Stimulated activated memory B cell treated with anti-CD40 and anti-IgM and Interleukin-4, amounts not matched to agents 10 μg/mL and 1 μg/mL and 100 μg/mL, for 72 hours (primary cell): Measurements from ENCODE around the gene DOP1A.

Experiments used
- ATAC-seq: fragments of 150-1000 bp; cut with Tn5 transposase; 2 replicates; pipeline ENCODE4 v1.10.0; 2021
- H3K27ac Mint-ChIP-seq: one replicate; pipeline ENCODE4 v1.8.0; 2022; ENCODE audit warnings: mild to moderate bottlenecking, mixed read lengths
- H3K27me3 Mint-ChIP-seq: one replicate; pipeline ENCODE4 v1.8.0; 2022; ENCODE audit warnings: mixed read lengths
- H3K36me3 Mint-ChIP-seq: one replicate; pipeline ENCODE4 v1.8.0; 2022; ENCODE audit warnings: mixed read lengths
- H3K4me1 Mint-ChIP-seq: one replicate; pipeline ENCODE4 v1.8.0; 2022; ENCODE audit warnings: mixed read lengths
- H3K4me3 Mint-ChIP-seq: one replicate; pipeline ENCODE4 v1.8.0; 2022; ENCODE audit warnings: mild to moderate bottlenecking, moderate library complexity, mixed read lengths
- H3K9me3 Mint-ChIP-seq: one replicate; pipeline ENCODE4 v1.8.0; 2022; ENCODE audit warnings: mixed read lengths

The DOP1A gene

GRCh38 chr6:83062225-83062624 is 5.2 kb upstream of the DOP1A start:
- no peaks in the 10 kb centered on the region for H3K27me3 Mint-ChIP-seq
- peaks cover 38% of the 10 kb centered on the region for H3K4me1 Mint-ChIP-seq
- no peaks in the 10 kb centered on the region for H3K9me3 Mint-ChIP-seq
- no peak for ATAC-seq
- peaks cover 21% of the 10 kb centered on the region for H3K36me3 Mint-ChIP-seq
- H3K4me3 Mint-ChIP-seq: no peak overlapping the region
- H3K27ac Mint-ChIP-seq: no peak overlapping the region

- H3K36me3 Mint-ChIP-seq: peaks cover 5% of the 10 kb centered on the region
- peak within 1 kb of the TSS; percentile 90 for H3K4me3 Mint-ChIP-seq
- peaks cover 35% of the 10 kb centered on the region for H3K4me1 Mint-ChIP-seq
- H3K27me3 Mint-ChIP-seq: no peaks in the 10 kb centered on the region
- H3K9me3 Mint-ChIP-seq: no peaks in the 10 kb centered on the region
- peak within 1 kb of the TSS; percentile 83 for H3K27ac Mint-ChIP-seq
- ATAC-seq: peak; percentile 86
These were observed 1.8 kb upstream of the DOP1A start, which contains the start of gene UBE3D for GRCh38 chr6:83065511-83066192. Gene UBE3D (minus strand): TSS chr6:83065841. CDS start chr6:83065718, 123 bp downstream.

GRCh38 chr6:83068616-83069015 is 1.1 kb downstream of the DOP1A start:
- Mint-ChIP-seq H3K4me3 (peak overlapping the region; percentile 87), H3K27me3 (no peaks in the 10 kb centered on the region), H3K36me3 (no peaks in the 10 kb centered on the region), H3K9me3 (no peaks in the 10 kb centered on the region), H3K27ac (peak overlapping the region; percentile 90), H3K4me1 (peaks cover 37% of the 10 kb centered on the region)
- ATAC-seq: no peak

- peaks cover 27% of the 10 kb centered on the region for H3K4me1 Mint-ChIP-seq
- no peak for ATAC-seq
- no peaks in the 10 kb centered on the region for H3K27me3 Mint-ChIP-seq
- no peaks in the 10 kb centered on the region for H3K9me3 Mint-ChIP-seq
- H3K4me3 Mint-ChIP-seq: no peak overlapping the region
- H3K27ac Mint-ChIP-seq: no peak overlapping the region
- H3K36me3 Mint-ChIP-seq: no peaks in the 10 kb centered on the region
These were observed 2.2 kb downstream of the DOP1A start for GRCh38 chr6:83069633-83070032.

- Mint-ChIP-seq H3K27ac (peak overlapping the region; percentile 70), H3K27me3 (no peaks in the 10 kb centered on the region), H3K4me1 (peaks cover 18% of the 10 kb centered on the region), H3K9me3 (no peaks in the 10 kb centered on the region), H3K36me3 (peaks cover 10% of the 10 kb centered on the region), H3K4me3 (no peak overlapping the region)
- peak; percentile 68 for ATAC-seq
These were observed 3.6 kb downstream of the DOP1A start for GRCh38 chr6:83071023-83071422.

- H3K9me3 Mint-ChIP-seq: no peaks in the 10 kb centered on the region
- no peak overlapping the region for H3K4me3 Mint-ChIP-seq
- ATAC-seq: no peak
- no peaks in the 10 kb centered on the region for H3K27me3 Mint-ChIP-seq
- peaks cover 15% of the 10 kb centered on the region for H3K36me3 Mint-ChIP-seq
- no peak overlapping the region for H3K27ac Mint-ChIP-seq
- H3K4me1 Mint-ChIP-seq: peaks cover 16% of the 10 kb centered on the region
These were observed 4.2 kb downstream of the DOP1A start for GRCh38 chr6:83071707-83072106.

- Mint-ChIP-seq H3K27ac (no peak overlapping the region), H3K27me3 (no peaks in the 10 kb centered on the region), H3K36me3 (peaks cover 15% of the 10 kb centered on the region), H3K4me3 (no peak overlapping the region), H3K9me3 (no peaks in the 10 kb centered on the region), H3K4me1 (peaks cover 16% of the 10 kb centered on the region)
- ATAC-seq: no peak
These were observed 5.3 kb downstream of the DOP1A start for GRCh38 chr6:83072726-83073125.

- H3K4me3 Mint-ChIP-seq: no peak overlapping the region
- H3K36me3 Mint-ChIP-seq: peaks cover 15% of the 10 kb centered on the region
- H3K27ac Mint-ChIP-seq: no peak overlapping the region
- ATAC-seq: no peak
- peaks cover 15% of the 10 kb centered on the region for H3K4me1 Mint-ChIP-seq
- no peaks in the 10 kb centered on the region for H3K9me3 Mint-ChIP-seq
- H3K27me3 Mint-ChIP-seq: no peaks in the 10 kb centered on the region
These were observed 6.1 kb downstream of the DOP1A start for GRCh38 chr6:83073615-83074014.

- Mint-ChIP-seq H3K9me3 (no peaks in the 10 kb centered on the region), H3K27ac (no peak overlapping the region), H3K36me3 (peaks cover 22% of the 10 kb centered on the region), H3K4me3 (no peak overlapping the region), H3K27me3 (no peaks in the 10 kb centered on the region), H3K4me1 (peaks cover 53% of the 10 kb centered on the region)
- no peak for ATAC-seq
These were observed 16.0 kb downstream of the DOP1A start for GRCh38 chr6:83083476-83083875.

- H3K4me3 Mint-ChIP-seq: peak overlapping the region; percentile 28
- no peaks in the 10 kb centered on the region for H3K9me3 Mint-ChIP-seq
- peak overlapping the region; percentile 39 for H3K27ac Mint-ChIP-seq
- peaks cover 33% of the 10 kb centered on the region for H3K4me1 Mint-ChIP-seq
- no peaks in the 10 kb centered on the region for H3K27me3 Mint-ChIP-seq
- H3K36me3 Mint-ChIP-seq: peaks cover 22% of the 10 kb centered on the region
- ATAC-seq: peak; percentile 50
These were observed 19.3 kb downstream of the DOP1A start for GRCh38 chr6:83086751-83087150.

GRCh38 chr6:83092756-83093399 is 25.4 kb downstream of the DOP1A start:
- H3K4me3 Mint-ChIP-seq: no peak overlapping the region
- peaks cover 9% of the 10 kb centered on the region for H3K4me1 Mint-ChIP-seq
- H3K9me3 Mint-ChIP-seq: peaks cover 4% of the 10 kb centered on the region
- H3K27ac Mint-ChIP-seq: no peak overlapping the region
- H3K36me3 Mint-ChIP-seq: peaks cover 17% of the 10 kb centered on the region
- H3K27me3 Mint-ChIP-seq: no peaks in the 10 kb centered on the region
- no peak for ATAC-seq

- H3K36me3 Mint-ChIP-seq: peaks cover 37% of the 10 kb centered on the region
- H3K27me3 Mint-ChIP-seq: no peaks in the 10 kb centered on the region
- no peak for ATAC-seq
- H3K27ac Mint-ChIP-seq: no peak overlapping the region
- no peak overlapping the region for H3K4me3 Mint-ChIP-seq
- peaks cover 9% of the 10 kb centered on the region for H3K4me1 Mint-ChIP-seq
- peaks cover 4% of the 10 kb centered on the region for H3K9me3 Mint-ChIP-seq
These were observed 29.3 kb downstream of the DOP1A start for GRCh38 chr6:83096791-83097190.

- Mint-ChIP-seq H3K4me3 (no peak overlapping the region), H3K27me3 (no peaks in the 10 kb centered on the region), H3K9me3 (peaks cover 4% of the 10 kb centered on the region), H3K4me1 (peaks cover 9% of the 10 kb centered on the region), H3K36me3 (peaks cover 41% of the 10 kb centered on the region), H3K27ac (no peak overlapping the region)
- no peak for ATAC-seq
These were observed 29.7 kb downstream of the DOP1A start for GRCh38 chr6:83097204-83097603.

- H3K27me3 Mint-ChIP-seq: no peaks in the 10 kb centered on the region
- H3K36me3 Mint-ChIP-seq: peaks cover 46% of the 10 kb centered on the region
- H3K9me3 Mint-ChIP-seq: peaks cover 4% of the 10 kb centered on the region
- no peak overlapping the region for H3K4me3 Mint-ChIP-seq
- no peak for ATAC-seq
- peaks cover 9% of the 10 kb centered on the region for H3K4me1 Mint-ChIP-seq
- no peak overlapping the region for H3K27ac Mint-ChIP-seq
These were observed 30.2 kb downstream of the DOP1A start for GRCh38 chr6:83097675-83098074.

- Mint-ChIP-seq H3K36me3 (peaks cover 55% of the 10 kb centered on the region), H3K27me3 (no peaks in the 10 kb centered on the region), H3K27ac (no peak overlapping the region), H3K4me1 (peaks cover 9% of the 10 kb centered on the region), H3K9me3 (peaks cover 6% of the 10 kb centered on the region), H3K4me3 (no peak overlapping the region)
- ATAC-seq: no peak
These were observed 31.1 kb downstream of the DOP1A start for GRCh38 chr6:83098589-83098988.

GRCh38 chr6:83108378-83108777 is 40.9 kb downstream of the DOP1A start:
- Mint-ChIP-seq H3K27ac (no peak overlapping the region), H3K27me3 (no peaks in the 10 kb centered on the region), H3K36me3 (peaks cover 61% of the 10 kb centered on the region), H3K9me3 (peaks cover 5% of the 10 kb centered on the region), H3K4me1 (peaks cover 12% of the 10 kb centered on the region), H3K4me3 (no peak overlapping the region)
- no peak for ATAC-seq
